Putamen (tissue), 1 donor: ENCODE results near the gene NME4.

Experiments
- DNase-seq: peaks from one replicate; pipeline ENCODE4 v3.0.0-alpha.2; 2016; ENCODE audit warnings: low spot score

NME4 gene

DNA sequence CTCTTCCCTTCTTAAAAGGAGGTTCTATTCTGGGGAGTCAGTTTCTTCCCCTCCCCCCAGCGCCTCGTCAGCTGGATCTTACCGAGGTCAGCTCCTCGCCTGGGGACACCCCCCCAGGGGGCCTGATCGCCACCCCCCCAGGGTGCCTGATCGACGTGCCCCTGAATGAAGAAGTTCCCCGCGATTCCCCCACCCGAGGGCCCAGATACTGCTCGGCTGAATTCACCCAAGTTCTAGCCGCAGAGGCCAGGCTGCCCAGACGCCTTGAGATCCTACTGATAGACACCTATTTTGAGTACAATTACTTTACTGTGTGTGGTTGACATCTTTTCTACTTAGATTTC is 29.9 kb downstream of the NME4 start:
- DNase-seq = no peak

DNA sequence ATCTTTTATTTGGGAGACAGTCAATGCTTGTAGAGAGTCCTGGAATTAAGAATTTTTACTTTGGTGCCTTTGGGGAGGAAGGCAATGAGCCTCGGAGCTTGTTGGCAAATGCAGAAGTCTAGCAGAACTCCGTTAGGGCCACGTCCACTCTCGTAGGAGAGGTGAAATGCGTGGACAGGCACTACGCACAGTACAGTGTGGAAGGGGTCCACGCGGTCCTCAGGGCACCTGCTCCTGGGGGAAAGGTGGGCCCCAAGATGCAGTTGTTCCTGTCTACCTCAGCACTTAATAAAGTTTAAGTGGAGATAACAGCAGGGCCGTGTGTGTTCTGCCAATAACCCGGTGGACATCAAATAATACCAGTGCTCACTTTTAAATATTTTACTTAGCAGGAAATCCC is 30.3 kb downstream of the NME4 start:
- DNase-seq = no peak

DNA sequence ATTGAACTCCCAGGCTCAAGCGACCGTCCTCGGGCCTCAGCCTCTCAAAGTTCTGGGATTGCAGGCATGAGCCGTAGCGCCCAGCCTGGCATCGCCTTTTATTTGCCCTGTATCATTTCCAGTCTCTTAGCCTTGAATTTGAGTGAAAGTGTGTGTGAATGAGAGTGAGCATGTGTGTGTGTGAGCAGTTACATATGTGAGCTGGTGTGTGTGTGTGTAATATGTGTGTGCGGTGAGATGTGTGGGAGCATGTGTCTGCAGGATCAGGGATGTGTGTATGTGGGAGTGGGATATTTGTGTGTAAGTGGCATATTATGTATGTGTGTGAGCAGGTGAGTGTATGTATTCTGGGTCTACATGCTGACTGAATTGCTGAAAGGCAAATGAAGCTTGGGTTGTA is 33.9 kb downstream of the NME4 start:
- no peak for DNase-seq

DNA sequence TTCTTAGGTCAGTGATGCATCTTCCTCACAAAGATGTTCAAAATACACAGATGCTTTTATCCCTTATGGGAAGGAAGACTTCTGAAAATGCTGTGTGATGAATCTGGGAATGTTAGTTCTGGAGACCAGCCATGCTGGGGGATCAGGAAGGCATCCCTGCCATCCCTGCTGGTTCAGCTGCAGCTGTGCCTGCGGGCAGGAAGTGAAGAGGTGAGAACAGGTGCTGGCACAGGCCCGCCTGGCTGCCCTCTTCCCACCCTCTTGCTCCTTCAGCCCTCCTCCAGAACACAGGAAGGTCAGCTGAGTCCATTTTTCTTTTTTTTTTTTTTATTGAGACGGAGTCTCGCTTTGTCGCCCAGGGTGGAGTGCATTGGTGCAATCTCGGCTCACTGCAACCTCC is 43.6 kb downstream of the NME4 start:
- DNase-seq = no peak

DNA sequence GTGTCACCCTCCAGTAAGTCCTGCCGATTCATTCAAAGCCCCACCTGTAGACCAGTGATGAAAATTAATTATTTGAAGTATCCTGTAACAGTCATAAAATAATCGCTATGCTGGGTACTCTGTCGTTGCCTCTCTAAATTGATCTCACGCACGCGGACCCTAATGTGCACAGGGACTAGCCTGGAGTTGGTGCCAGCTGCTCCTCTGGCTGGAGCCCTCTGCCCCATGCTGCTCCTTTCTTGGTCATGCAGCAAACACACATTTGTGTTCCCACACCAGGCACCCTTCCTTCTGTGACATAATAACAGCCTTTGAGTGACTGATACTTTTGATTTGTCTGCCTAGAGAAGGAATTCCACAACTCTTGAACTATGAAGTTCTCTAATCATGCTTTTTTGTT is 44.4 kb downstream of the NME4 start:
- no peak for DNase-seq

DNA sequence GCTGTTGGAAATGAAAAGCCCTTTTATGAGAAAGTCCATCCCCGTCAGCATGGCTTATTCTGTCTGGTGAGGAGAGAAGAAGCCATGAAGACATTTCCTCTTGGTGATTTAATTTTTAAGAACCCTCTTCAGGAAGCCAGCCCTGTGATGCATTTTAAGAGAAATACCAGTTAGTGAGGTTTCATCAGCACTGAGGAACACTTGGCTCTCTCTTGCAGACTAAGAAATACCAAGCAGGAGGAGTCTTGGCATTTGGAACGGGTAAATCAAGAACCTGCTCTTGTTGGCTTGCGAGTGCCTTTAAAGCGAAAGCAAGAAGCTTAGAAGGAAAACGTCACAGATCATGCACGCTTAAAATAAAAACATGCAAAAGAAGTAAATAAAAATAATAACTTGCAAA is 46.0 kb downstream of the NME4 start:
- DNase-seq = no peak

DNA sequence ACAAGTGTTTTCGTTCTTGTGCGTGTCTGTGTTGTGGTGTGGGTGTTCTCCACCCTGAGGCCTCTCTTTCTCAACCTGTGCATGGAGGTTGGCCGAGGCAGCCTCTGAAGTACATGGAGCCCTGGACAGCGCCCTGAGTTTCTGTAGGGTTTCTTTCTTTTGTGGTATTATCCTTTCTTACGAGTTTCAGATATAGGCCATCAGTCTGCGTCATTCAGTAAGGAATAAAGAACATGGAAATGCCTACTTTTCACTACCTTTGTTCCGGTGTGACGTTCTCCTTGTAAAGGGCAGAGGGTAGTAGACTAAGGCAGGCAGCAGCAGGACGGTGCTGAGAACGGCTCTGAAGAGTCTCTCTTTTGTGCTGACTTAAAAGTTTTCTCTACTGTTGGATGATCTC is 47.0 kb downstream of the NME4 start:
- no peak for DNase-seq

DNA sequence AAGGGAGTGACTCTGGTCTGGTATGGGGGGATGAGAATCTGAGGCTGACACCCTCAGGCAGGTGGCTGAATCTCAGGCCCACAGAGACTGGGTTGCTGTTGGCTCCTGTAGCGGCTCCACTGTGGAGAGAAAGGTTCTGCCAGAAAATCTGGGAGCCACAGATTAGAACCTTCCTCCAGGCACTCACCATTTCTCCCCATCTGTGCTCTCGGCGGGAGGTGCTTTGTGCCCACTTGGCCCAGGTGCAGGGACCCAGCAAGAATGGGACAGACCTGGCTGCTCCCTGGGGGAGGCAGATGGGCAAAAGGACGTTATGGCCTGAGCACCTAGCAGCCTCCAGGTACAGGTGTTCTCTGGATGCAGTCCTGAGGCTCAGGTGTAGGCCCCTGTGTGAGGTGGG is 48.6 kb downstream of the NME4 start:
- no peak for DNase-seq
